IPS DF 4.7 (cell line): ENCODE results near the gene KRT26.

Source experiments
- DNase-seq: peaks from one replicate; pipeline ENCODE4 v3.0.0-alpha.2; 2013; ENCODE audit warnings: low spot score; ENCODE audit errors: extremely low read depth

Gene KRT26

DNA sequence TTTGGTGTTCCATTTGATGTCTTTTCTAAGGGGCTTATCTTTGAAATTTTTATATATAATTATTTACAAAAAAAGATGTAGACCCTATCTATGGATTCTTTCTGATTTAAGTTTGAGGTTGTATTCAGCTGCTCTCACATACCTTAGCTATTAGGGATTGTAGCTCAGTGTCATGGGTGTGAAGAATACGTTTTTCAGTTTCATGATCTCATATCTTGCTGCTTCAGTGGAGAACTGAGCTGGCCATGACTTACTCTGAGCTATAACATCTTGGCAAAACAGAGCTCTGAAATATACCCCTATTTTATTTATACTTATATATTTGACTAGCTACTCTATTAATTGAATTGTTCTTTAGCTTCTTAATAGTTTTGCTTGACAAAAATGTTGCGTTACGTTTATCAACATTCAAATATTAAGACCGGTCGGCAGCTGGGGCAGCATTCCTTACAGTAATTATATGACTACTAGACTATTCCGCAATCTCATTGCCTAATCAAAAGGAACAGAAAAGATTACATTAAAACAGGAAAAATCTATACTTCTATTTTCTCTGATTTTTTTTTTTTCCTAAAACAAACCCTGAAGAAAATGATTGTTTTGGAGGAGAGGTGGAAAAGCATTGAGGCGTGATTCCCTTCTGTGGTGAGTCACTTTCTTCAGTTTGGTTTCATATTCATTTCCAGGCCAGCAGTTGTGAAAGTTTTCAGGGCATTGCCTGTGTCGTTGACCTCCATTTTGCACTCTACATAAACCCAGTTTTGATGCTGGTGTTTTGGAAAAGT, 44.4 kb downstream of the KRT26 start:
- no peak for DNase-seq

- no peak for DNase-seq
Measured at GRCh38 chr17:40726919-40727318, 45.1 kb downstream of the KRT26 start.

GRCh38 chr17:40724656-40725055, 47.3 kb downstream of the KRT26 start:
- no peak for DNase-seq

- no peak for DNase-seq
Measured at GRCh38 chr17:40722241-40722640, 49.8 kb downstream of the KRT26 start.

- no peak for DNase-seq
Measured at GRCh38 chr17:40720899-40721298, 51.1 kb downstream of the KRT26 start.

DNA sequence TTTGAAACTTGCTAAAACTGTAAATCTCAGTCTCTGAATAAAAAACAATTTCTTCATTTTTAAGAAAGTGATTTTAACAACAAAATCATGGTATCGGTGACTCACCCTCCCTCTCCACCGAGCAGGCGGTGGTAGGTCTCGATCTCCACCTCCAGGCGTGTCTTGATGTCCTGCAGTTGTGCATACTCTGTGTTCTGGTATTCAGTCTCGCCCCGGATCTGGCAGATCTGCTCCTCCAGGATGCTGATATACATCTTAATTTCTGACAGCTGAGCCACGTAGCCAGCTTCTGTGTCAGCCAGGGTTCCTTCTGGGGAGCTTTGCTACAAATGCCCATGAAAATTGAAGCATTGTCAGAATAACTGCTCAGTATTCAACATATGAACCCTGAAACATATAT, 53.1 kb downstream of the KRT26 start:
- DNase-seq: no peak

DNA sequence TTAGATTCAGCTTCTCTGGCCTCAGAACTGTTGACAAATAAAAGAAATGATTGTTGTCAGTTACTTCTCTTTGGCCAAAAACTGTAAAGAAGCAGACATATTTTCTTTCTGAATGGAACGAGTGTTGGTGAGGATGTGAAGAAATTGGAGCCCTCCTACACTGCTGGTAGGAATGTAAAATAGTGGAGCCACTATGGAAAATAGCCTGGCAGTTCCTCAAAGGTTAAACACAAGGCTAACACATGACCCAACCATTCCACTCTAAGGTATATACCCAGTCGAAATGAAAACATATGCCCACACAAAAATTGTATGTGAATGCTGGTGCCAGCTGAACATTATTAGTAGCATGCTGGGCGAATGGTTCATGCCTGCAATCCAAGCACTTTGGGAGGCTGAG, 54.2 kb downstream of the KRT26 start:
- DNase-seq: no peak
